ENCODE measurements around the gene SOWAHB. TPM values are rescaled to one million over a fixed set of nuclear protein-coding genes. Genes with fewer than 3 reads are reported as not detected.

The SOWAHB gene
- total RNA-seq, 2 donors from 2014 or later: not detected

DNA sequence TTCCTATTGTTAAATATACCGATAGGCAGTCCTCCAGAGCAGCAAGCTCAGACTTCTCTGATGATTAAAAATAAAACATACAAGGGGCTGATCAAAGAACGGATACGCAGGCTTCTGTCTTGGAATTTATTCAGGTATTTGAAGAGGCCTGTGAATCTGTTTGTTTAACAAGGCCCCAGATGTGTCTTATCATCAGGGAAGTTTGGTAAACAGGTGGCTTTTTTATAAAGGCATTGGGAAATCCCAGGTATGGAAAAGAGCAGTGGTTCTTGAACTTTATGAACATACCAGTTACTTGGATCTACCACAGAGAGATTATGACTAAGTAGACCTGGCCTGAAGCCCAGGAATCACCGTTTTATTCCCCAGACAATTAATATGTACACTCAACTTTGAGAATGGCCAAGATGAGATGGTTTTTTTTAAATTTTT, 47.9 kb downstream of the SOWAHB start:
- no peak overlapping the region for H3K27ac ChIP-seq
- no peaks in the 10 kb centered on the region for H3K27me3 ChIP-seq
- H3K9me3 ChIP-seq: no peaks in the 10 kb centered on the region
- H3K4me1 ChIP-seq: no peaks in the 10 kb centered on the region
- no peak overlapping the region for H3K4me3 ChIP-seq
- DNase-seq (ENCODE audit: low spot score): no peak
- no peaks in the 10 kb centered on the region for H3K36me3 ChIP-seq
- TF ChIP-seq, protein P1, sequence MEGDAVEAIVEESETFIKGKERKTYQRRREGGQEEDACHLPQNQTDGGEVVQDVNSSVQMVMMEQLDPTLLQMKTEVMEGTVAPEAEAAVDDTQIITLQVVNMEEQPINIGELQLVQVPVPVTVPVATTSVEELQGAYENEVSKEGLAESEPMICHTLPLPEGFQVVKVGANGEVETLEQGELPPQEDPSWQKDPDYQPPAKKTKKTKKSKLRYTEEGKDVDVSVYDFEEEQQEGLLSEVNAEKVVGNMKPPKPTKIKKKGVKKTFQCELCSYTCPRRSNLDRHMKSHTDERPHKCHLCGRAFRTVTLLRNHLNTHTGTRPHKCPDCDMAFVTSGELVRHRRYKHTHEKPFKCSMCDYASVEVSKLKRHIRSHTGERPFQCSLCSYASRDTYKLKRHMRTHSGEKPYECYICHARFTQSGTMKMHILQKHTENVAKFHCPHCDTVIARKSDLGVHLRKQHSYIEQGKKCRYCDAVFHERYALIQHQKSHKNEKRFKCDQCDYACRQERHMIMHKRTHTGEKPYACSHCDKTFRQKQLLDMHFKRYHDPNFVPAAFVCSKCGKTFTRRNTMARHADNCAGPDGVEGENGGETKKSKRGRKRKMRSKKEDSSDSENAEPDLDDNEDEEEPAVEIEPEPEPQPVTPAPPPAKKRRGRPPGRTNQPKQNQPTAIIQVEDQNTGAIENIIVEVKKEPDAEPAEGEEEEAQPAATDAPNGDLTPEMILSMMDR (IDR thresholded peaks at IDR 0.05): no peak

Other genes with a start within 250 kb of the SOWAHB start
- gene SEPTIN11, start 51.6 kb upstream of the SOWAHB start, total RNA-seq: 10 to 100 TPM; 34.9 to 59.0 TPM
- 100 to 1,000 TPM; 251 to 338 TPM for gene CCNI, start 177.8 kb upstream of the SOWAHB start, total RNA-seq